GM18519 (cell line): ENCODE measurements around the gene S100A7.

Source experiments
- ATAC-seq: cut with Tn5 transposase; IDR thresholded peaks from one replicate; pipeline ENCODE4 v1.9.1; 2021; ENCODE audit warnings: mild to moderate bottlenecking, moderate library complexity; ENCODE audit not compliant: unreplicated experiment, low FRiP score

Gene S100A7

DNA sequence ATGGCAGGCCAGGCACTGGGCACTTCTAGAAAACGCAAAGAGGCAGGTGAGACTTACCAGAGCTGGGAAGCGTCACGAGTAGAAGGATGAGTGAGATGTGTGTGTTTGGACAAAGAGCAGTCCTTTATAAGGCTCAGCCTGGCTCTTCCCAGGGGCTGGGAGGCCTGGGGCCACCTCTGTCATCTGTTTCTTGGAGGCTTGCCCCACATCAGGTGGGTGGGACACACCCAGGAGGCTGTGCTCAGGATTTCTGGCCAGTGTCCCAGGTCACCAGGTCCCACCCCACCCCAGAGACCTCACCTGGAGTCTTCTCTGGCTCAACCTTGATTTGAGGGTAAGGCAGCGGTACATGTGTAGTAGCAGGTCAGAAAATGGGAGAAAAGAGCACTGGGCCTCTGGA lies at the start of gene S100A7:
Gene S100A7 (minus strand): TSS at position 101 of the 400 bp plus-strand sequence. CDS start 1,638 bp downstream, outside the sequence.
- no peak for ATAC-seq

DNA sequence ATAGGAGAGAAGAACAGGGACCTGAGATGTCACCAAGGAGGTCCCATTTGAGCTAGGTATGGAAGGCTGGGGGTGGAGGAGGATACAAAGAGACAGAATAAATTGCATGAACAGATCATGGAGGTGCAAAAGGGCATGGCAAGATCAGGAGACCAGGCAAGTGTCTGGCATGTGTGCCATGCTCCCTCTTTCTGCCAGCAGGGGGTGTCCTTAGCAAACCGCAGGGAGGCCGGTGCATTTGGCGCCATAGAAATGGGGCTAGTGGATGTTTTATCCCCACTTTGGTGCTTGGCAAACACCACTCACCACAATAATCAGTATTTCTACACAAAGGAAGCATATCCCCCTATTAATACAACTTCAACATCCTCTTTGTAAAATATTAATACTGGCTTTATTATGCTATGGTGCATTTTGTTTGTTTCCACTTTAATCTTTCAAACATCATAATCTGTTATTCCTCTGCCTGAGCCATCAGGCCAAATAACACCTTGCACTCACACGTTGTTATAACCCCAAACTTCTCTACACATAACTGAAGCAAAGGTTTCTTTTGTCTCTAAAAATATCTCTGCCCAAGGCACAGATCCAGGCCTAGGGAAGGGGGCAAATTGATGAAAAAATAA lies 49.4 kb upstream of the S100A7 start:
- no peak for ATAC-seq

- no peak for ATAC-seq
Observed at GRCh38 chr1:153509036-153509435, 48.6 kb upstream of the S100A7 start.

DNA sequence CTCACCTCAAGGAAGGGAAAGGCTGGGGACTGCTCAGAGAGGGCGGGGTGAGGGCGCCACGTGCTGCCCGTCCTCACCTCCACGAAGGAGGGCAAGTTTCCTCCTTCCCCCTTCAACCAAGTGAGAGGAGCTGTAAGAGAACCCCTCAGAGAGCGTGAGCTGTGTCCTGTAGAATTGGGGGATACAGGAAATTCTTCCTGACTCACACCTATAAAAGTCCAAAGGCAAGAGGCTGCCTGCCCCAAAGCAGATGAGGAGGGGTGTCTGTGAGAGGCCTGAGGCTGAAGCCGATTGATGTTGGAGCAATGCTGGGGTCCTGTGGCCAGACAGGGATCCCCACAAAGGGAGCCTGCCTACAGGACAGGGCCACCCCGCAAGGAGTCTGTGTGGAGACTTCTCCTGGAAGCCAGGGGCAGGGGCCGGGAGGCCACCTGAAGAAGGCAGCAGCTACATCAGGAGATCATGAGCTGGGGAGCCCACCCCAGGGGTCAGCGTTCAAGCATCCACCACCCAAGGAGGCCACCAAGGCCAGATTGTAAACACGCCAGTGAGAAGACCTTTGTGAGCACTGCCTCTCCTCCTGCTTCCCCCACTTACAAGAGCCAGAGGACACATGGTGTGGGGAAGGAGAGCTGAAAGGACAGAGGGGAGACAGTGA lies 47.6 kb upstream of the S100A7 start:
- no peak for ATAC-seq

GRCh38 chr1:153506831-153507413 lies 46.5 kb upstream of the S100A7 start:
- ATAC-seq = no peak

DNA sequence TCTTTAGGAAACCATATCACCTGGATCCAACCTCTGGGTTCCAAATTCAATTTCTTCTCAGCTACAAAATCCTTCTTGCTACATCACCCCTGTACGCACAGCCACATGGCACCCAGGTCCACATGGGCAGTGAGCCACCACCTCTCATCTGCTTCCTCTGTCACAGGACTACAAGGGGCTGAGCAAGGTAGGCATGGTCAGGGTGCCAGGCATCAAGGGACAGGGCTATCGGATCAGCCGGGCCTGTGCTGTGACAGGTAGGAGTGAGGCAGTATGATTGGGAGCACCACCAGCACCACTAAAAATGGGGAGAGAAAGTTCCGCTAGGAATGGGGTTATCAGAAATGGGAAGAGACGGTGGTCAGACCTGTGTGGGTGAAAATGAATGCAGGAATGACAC lies 45.9 kb upstream of the S100A7 start:
- no peak for ATAC-seq

- ATAC-seq = no peak
Observed at GRCh38 chr1:153505576-153505975, 45.1 kb upstream of the S100A7 start.

GRCh38 chr1:153503766-153504165 lies 43.3 kb upstream of the S100A7 start:
- no peak for ATAC-seq

DNA sequence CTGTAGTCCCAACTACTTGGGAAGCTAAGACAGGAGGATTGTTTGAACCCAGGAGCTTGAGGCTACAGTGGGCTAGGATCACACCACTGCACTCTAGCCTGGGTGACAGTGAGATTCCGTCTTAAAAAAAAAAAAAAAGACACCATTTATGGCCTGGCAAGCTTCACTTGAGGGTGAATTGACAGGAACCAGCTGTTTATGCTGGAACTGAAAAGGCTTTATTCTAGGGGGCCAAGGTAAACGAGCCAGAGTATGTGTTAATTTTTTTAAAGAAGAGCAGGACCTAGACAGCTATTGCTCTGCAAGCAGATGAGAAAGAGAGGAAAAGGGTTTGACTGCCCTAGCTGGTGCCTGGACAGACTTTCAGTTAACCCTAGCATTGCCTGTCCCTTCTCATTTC lies 38.3 kb upstream of the S100A7 start:
- no peak for ATAC-seq

GRCh38 chr1:153495536-153495935 lies 35.1 kb upstream of the S100A7 start:
- no peak for ATAC-seq

GRCh38 chr1:153494976-153495535 lies 34.6 kb upstream of the S100A7 start:
- ATAC-seq = no peak

GRCh38 chr1:153493343-153493960 lies 33.0 kb upstream of the S100A7 start:
- ATAC-seq = no peak

DNA sequence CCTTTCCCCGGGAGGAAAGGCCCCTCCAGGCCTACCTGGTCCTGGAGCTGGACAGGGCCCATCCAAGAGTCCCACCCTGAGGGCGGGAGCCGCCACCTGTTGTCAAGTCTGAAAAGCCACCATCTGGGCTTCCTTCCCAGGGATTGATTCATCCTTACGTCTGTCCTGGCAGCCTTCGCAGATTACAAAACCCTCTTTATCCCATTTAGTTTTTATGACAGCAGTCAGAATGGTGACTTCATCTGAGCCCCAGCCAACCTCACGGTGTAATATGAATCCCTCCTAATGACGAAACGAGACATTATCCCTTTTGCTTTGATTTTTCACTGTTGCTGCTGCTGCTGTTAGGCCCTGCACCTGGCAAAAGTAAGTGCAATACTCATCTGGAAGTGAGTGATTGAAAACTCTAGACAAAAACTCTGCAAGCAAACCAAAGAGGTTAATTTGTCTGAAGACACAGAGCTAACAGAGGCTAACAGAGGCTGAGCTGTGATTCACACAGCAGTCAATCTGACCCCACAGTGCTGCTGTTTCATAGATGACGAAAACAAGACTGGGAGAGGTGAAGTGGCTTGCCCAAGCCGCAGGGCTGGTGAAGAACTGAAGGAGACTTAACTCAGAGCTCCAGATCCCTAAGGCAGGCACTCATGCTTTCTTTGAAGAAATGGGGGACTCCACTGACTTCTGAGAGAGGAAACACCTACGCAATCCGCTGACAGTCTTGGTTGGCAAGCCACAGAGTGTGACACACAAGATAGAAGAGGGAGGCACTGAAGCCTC lies 30.0 kb upstream of the S100A7 start:
- ATAC-seq = no peak

DNA sequence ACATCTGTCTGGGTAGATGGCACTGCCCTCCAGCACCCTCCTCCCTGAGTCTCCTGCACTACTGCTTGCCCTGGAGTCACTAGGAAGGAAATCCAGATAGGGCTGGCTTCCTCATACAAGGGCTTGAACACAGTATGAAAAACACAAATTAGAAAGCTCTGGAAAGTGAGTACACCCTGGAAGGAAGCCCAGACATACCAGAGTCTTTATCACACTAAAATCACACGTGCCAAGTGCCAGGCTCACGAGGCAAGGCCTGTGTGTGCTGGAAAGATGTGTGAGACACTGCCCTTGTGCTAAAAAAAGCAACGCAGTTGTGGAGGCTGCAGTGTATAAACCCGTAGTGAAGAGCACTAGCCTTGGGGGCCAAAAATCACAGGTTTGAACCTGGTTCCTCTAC lies 28.3 kb upstream of the S100A7 start:
- no peak for ATAC-seq

DNA sequence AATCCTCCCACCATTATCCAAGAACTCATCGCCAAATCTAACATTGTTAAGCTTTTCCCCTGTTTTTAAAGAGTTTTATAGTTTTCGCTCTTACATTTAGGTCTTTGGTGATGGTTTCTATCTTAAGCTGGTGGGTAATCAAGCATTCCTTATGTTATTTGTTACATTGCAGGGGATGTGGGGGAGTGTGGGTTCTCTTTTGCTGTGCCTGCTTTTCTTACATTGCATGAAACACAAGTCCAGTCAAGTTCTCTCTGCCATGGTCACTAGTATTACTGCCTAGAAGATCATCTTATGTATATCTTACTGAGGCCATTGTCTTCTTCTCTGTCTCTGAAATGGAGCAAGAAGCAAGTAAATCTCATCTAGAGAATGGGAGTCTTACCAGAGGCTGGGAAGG lies 27.3 kb upstream of the S100A7 start:
- ATAC-seq = no peak

DNA sequence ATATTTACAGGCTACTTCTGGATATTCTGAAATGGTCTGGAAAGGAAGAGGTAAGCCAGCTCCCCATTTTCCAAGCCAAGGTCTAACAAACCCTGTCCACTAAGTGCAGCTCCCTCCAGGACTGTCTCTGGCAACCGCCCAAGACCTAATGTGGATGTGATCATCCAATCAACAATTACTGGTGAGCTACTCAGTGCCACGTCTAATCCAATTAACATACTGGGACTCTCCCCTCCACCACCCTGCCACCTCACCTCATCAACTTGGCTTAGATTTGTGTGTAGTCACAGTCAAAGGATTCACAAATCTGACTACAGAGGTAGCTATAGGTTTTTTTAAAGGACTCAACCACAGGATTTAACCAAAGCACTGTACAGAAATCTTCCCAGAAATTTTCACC lies 25.4 kb upstream of the S100A7 start:
- ATAC-seq = no peak

- ATAC-seq = no peak
Observed at GRCh38 chr1:153483776-153484175, 23.3 kb upstream of the S100A7 start.

DNA sequence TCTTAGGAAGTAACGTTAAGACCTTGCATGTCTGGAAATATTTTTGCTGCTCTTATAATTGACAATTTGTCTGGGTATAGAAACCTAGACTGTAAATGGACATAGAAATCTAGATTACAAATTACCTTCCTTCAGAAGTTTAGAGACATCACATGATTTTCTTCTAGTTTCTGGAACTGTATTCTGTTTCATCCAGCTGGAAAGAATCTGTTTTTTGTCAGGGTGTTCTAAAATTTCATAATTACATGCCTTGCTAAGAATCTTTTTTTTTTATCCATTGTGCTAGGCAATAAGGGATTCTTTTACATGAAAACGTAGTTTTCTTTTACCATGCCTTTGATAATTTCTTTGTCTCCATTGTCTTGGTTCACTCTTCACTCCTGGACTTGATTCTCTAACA lies 20.7 kb upstream of the S100A7 start:
- no peak for ATAC-seq

DNA sequence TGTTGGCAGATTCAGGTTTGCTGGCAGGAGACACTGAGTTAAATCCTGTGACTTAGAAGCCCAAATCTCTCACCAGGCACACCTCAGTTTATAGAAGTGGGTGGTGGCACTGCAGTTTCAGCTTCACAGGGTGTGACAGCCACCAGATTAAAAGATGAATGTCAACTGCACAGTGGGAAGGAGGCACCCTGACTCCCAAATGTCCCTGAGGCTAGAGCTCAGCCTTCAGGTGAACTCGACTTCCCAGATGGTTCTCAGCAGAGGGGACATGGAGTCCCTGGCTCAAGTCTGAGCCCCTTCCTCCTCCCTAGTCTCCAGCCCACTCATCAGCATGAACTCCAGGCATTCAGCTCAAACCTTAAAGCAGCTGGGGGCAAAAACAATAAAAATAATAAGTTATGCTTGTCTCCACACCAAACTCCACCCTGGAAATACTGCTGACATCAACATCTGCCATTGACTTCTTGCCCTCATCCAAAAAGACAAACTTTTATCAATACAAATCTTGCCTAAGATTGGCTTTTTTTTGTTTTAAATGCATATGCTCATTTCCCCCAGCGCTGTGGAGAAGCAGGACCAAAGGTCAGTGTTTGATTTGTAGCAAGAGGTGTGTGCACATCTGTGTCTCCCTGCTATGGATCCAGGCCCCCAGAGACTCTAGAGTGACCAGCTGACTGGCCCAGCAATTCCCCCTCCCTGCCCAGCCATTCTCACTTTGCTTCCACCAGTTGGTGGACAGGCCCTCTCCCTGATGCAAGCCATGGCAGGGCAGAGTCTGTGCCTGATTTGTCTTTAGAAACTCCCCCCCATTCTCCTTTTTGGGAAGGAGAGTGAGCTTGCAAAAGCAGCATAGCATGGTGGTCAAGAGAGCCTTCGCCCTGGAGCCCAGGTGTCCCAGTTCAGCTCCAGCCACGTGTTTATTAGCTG lies 18.5 kb upstream of the S100A7 start:
- ATAC-seq = no peak
